ENCODE measurements around the gene TOGARAM2.

TOGARAM2 gene

GRCh38 chr2:29009270-29009669, 28.2 kb downstream of the TOGARAM2 start:
- H3K4me3 ChIP-seq (ENCODE audit: low read depth, low read length): no peak overlapping the region
- TF ChIP-seq CTCF (IDR thresholded peaks at IDR 0.05; ENCODE audit: borderline replicate concordance, insufficient read depth, low read depth, low read length): no peak

- no peak overlapping the region for H3K4me3 ChIP-seq (ENCODE audit: low read depth, low read length)
- no peak for TF ChIP-seq CTCF (IDR thresholded peaks at IDR 0.05; ENCODE audit: borderline replicate concordance, insufficient read depth, low read depth, low read length)
Observed at GRCh38 chr2:29009711-29010677, 28.9 kb downstream of the TOGARAM2 start.

- TF ChIP-seq CTCF (IDR thresholded peaks at IDR 0.05; ENCODE audit: borderline replicate concordance, insufficient read depth, low read depth, low read length): no peak
- H3K4me3 ChIP-seq (ENCODE audit: low read depth, low read length): no peak overlapping the region
Observed at GRCh38 chr2:29010946-29011345, 29.8 kb downstream of the TOGARAM2 start.

GRCh38 chr2:29011418-29012060, 30.4 kb downstream of the TOGARAM2 start:
- no peak for TF ChIP-seq CTCF (IDR thresholded peaks at IDR 0.05; ENCODE audit: borderline replicate concordance, insufficient read depth, low read depth, low read length)
- H3K4me3 ChIP-seq (ENCODE audit: low read depth, low read length): no peak overlapping the region

GRCh38 chr2:29012211-29012681, 31.1 kb downstream of the TOGARAM2 start:
- no peak overlapping the region for H3K4me3 ChIP-seq (ENCODE audit: low read depth, low read length)
- no peak for TF ChIP-seq CTCF (IDR thresholded peaks at IDR 0.05; ENCODE audit: borderline replicate concordance, insufficient read depth, low read depth, low read length)

- no peak for TF ChIP-seq CTCF (IDR thresholded peaks at IDR 0.05; ENCODE audit: borderline replicate concordance, insufficient read depth, low read depth, low read length)
- H3K4me3 ChIP-seq (ENCODE audit: low read depth, low read length): no peak overlapping the region
Observed at GRCh38 chr2:29013057-29013780, 32.1 kb downstream of the TOGARAM2 start.

Data from GM12875 (cell line).